Measurements from ENCODE around the gene DIP2C.

DNA sequence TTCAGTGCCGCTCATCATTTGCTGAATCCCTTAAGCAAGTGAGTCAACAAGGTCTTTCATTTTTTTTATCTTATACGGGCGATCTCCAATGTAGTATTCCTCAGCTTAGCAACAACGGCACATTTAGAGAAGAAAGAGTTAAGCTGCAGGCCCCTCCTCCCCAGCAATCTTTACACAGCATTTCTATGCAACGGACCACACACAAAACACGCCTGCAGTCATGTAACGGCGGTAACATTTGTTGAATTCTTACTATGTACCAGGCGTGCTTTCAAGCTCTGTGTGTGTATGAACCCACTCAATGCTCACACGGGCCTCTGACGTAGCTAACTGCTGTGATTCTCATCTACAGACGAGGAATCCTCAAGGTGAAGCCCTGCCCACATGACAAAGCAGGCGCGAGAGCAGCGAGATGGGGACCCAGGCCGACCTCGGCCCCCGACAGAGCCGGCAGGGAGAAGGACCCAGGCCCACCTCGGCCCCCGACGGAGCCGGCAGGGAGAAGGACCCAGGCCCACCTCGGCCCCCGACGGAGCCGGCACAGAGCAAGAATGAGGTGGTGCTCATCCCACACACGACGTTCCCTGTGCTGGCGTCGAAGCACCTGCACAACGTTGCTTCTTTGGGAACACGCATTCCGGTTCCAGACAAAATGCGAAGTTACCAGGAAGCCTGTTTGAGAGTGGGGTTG, 313.5 kb downstream of the DIP2C start:
- no peak for TF ChIP-seq POLR2AphosphoS5 (IDR thresholded peaks at IDR 0.05)
- TF ChIP-seq, protein P1, sequence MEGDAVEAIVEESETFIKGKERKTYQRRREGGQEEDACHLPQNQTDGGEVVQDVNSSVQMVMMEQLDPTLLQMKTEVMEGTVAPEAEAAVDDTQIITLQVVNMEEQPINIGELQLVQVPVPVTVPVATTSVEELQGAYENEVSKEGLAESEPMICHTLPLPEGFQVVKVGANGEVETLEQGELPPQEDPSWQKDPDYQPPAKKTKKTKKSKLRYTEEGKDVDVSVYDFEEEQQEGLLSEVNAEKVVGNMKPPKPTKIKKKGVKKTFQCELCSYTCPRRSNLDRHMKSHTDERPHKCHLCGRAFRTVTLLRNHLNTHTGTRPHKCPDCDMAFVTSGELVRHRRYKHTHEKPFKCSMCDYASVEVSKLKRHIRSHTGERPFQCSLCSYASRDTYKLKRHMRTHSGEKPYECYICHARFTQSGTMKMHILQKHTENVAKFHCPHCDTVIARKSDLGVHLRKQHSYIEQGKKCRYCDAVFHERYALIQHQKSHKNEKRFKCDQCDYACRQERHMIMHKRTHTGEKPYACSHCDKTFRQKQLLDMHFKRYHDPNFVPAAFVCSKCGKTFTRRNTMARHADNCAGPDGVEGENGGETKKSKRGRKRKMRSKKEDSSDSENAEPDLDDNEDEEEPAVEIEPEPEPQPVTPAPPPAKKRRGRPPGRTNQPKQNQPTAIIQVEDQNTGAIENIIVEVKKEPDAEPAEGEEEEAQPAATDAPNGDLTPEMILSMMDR (IDR thresholded peaks at IDR 0.05) = no peak
- TF ChIP-seq POLR2A (IDR thresholded peaks at IDR 0.05) = no peak

All from prostate gland (tissue), 2 donors.